Embryonic facial prominence (tissue), 1 donor: ENCODE data around the gene HAPSTR1.

Source experiments
- DNase-seq: peaks from one replicate; pipeline ENCODE4 v3.0.0-alpha.2; 2016; ENCODE audit errors: extremely low spot score

The HAPSTR1 gene

GRCh38 chr16:9096416-9096952 is 5.0 kb downstream of the HAPSTR1 start:
- no peak for DNase-seq

- no peak for DNase-seq
These were observed 6.1 kb downstream of the HAPSTR1 start for GRCh38 chr16:9097266-9098219.

DNA sequence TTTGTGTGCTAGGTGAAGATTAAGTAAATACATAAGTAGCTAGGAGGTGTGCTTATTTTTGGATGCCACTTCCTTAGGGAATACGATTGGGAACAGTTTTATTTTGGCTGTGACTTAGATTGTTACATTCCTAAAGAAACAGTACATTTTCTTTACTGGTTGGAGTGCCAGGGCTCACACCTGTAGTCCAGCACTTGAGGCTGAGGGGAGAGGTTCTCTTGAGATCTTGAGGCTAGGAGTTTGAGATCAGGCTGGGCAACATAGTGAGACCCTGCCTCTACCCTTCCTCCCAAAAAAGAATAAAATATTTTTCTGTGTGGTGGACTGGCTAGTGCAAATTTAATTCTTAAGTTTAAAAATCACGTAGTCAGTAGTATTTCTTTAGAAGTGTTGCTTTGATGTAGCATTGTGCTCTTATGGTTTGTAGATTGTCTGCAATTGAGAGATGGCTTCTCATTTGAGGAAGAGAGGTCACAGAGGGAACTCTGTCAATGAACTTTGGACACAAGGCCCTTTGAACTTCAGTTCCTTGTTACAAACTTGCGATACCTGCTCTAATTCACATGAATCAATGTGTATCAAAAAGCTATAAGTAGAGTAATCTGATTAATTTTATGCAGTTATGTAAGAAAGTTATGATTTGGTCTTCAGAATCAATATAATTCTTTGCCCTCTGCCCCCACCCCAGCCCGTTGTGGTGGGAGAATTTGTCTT is 7.1 kb downstream of the HAPSTR1 start:
- no peak for DNase-seq

GRCh38 chr16:9099131-9099625 is 7.7 kb downstream of the HAPSTR1 start:
- no peak for DNase-seq

DNA sequence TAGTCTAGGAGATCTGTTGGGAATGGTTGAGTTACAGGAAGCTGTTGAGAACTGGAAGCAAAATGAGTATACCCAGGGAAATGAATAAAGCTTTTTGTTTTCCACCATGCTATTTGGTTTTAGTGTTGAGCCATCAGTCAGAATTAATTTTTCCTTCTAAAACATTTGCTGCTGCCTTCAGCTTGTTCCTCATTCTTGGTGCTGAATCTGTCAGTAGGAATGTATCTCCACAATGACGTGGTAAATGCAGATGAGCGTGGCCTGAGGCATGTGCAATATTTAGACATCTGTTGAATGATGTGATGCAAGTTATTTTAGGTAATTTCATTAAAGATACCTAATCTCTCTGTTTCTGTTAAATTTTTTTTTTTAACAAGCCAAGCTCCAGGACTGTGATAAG is 10.9 kb downstream of the HAPSTR1 start:
- DNase-seq, result no peak

- DNase-seq, result no peak
These were observed 11.5 kb downstream of the HAPSTR1 start for GRCh38 chr16:9102943-9103342.

GRCh38 chr16:9103546-9103945 is 12.1 kb downstream of the HAPSTR1 start:
- no peak for DNase-seq

DNA sequence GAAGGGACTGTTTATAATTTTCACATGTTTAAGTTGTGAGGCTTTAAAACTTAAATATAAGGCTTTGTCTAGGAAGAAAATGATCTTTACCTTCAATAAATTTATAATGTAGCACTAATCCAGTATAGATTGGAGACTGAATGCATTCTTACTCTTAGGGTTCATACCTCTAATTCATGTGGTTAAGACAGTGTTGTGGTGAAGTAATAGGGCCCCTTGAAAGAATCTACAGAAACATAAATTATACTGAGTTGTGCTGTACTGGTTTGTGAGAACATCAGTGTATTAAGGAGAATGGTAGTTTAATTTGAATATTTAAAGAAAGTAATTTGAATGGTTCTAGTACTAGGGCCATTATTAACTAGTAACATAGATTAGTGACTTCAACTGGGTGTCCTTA is 13.7 kb downstream of the HAPSTR1 start:
- no peak for DNase-seq

- DNase-seq, result no peak
These were observed 15.9 kb downstream of the HAPSTR1 start for GRCh38 chr16:9107025-9107970.

- DNase-seq, result no peak
These were observed 17.8 kb downstream of the HAPSTR1 start for GRCh38 chr16:9109255-9109654.

- no peak for DNase-seq
These were observed 20.9 kb downstream of the HAPSTR1 start for GRCh38 chr16:9112166-9112843.

GRCh38 chr16:9112844-9113186 is 21.4 kb downstream of the HAPSTR1 start:
- no peak for DNase-seq

- no peak for DNase-seq
These were observed 22.3 kb downstream of the HAPSTR1 start for GRCh38 chr16:9113707-9114106.

- DNase-seq, result no peak
These were observed 22.7 kb downstream of the HAPSTR1 start for GRCh38 chr16:9114112-9114511.

DNA sequence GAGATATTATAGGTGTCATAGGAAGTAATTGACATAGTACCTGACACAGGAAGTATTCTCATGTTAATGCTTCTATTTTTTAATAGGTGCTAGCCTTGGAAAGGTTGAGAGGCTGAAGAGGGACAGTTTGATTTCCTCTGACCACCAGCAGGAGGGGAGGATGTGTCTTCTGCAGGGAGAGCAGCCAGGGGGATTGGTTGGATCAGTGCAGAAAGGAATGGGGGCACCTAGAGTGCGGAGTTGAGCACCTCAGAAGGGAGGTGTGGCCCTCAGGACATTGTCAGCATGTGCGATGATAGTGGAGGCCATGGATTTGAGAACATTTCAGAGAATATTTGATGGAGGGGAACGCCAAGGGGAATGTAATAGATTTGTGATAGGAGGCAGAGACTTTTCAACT is 23.4 kb downstream of the HAPSTR1 start:
- DNase-seq, result no peak

DNA sequence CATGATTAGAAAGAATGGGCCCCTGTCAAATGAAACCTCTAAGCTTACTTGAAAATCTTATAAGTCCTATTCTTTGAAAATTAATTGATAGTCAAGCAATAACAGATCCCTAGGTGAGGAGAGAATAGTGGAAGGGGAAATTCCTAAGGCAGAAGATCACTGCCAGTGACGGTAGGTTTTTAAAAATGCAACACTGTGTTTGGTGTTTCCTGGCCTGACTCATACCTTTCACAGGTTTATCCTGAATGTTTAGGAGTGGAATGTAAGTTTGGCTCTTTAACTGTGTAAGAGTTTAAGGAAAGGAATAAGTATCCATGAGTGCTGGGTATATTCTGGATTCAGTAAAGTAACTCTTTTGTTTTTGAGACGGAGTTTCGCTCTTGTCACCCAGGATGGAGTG is 23.8 kb downstream of the HAPSTR1 start:
- DNase-seq, result no peak

- no peak for DNase-seq
These were observed 24.7 kb downstream of the HAPSTR1 start for GRCh38 chr16:9116141-9116540.

- DNase-seq, result no peak
These were observed 26.7 kb downstream of the HAPSTR1 start for GRCh38 chr16:9118170-9118569.

DNA sequence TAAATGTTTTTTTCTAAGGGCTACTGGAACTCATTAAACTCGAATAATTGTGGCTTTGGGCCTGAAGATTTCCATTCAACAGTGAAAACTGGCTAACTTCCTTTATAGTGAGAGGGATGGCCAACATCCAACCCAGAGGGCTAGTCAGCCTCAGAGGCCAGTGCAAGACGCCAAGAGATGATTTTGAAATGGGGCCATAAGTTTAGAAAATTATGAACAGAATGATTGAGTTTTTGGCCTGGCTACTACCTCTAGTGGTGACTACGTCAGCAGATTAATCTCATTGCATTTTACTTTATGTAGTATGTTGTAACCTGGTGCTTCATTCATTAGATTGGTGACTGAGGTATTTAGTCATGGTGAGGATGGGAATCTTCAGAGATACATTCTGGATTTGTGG is 28.4 kb downstream of the HAPSTR1 start:
- no peak for DNase-seq

DNA sequence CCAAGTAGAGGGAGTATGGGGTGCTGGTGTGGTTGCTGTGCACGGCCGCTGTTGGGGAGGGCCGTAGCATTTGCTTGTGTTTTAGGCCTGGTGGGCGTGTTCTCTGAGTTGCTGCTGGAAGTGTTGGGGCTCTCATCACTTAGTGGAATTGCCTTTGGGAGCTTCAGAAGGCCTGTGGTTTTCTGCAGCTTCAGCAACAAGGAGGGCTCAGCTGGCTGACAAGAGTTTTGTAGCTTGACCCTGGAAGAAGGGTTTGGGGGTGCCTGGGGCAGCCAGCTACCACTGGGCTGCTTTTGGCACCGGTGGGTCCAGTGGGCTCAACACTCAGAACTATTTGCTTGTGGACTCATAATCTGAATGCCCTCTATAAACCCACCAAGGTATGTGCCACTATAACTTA is 30.9 kb downstream of the HAPSTR1 start:
- DNase-seq, result no peak

- no peak for DNase-seq
These were observed 31.5 kb downstream of the HAPSTR1 start for GRCh38 chr16:9122969-9123368.
